ENCODE measurements around the gene TFEC. TPM values are rescaled to one million over a fixed set of nuclear protein-coding genes. Genes with fewer than 3 reads are reported as not detected.

Gene TFEC
- total and polyA plus RNA-seq, 10 of the 15 experiments (the other 5 are each of a cell fraction or from before 2014, with no cell fraction given), result 0.18 to 5.8 (median 2.4) TPM

DNA sequence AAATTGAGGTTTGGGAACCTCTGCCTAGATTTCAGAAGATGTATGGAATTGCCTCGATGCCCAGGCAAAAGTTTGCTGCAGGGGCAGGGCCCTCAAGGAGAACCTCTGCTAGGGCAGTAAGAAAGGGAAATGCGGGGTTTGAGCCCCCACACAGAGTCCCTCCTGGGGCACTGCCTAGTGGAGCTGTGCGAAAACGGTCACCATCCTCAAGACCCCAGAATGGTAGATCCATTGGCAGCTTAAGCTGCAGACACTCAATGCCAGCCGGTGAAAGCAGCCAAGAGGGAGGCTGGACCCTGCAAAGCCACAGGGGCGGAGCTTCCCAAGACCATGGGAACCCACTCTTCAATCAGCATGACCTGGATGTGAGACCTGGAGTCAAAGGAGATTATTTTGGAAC, 15.0 kb upstream of the TFEC start:
- no peaks in the 10 kb centered on the region for H3K36me3 ChIP-seq (ENCODE audit: control insufficient read depth in 2 of 2, insufficient read depth in 2 of 2, low read length in 1 of 2)
- 48% methylated on average over 6 of the region's 6 CpGs for WGBS (ENCODE audit: insufficient coverage, insufficient replicate concordance, low lambda C conversion rate, missing lambda C conversion rate)
- BruUV-seq (replicated peaks), result no TSS peak
- FAIRE-seq (no peak), ATAC-seq (no peak), DNase-seq (ENCODE audit: low read depth, low spot score) (no peak)
- ChIA-PET SMC1A (ENCODE audit: uncharacterized antibody, unreplicated experiment) (no interaction called here), CTCF (no interaction called here), POLR2A (no interaction called here), RAD21 (ENCODE audit: unreplicated experiment) (no interaction called here)
- no peak overlapping the region for H3K4me2 ChIP-seq (ENCODE audit: control insufficient read depth, insufficient read depth)
- H3K79me2 ChIP-seq (ENCODE audit: control insufficient read depth, insufficient read depth, low read length), result no peaks in the 10 kb centered on the region
- no peak overlapping the region for H2AFZ ChIP-seq (ENCODE audit: control insufficient read depth, low read depth, low read length)
- H4K20me1 ChIP-seq (ENCODE audit: control insufficient read depth, insufficient read depth), result no peaks in the 10 kb centered on the region
- H3K4me1 ChIP-seq (ENCODE audit: control insufficient read depth, insufficient read depth, low read length), result peaks cover 6% of the 10 kb centered on the region; the same call in 1 of the 2 replicates
- H3K27me3 ChIP-seq (replicated peaks in 1 of 2; ENCODE audit: control insufficient read depth in 2 of 2, insufficient read depth in 2 of 2, low read length in 1 of 2), result no peaks in the 10 kb centered on the region
- H3K9me3 ChIP-seq (replicated peaks; ENCODE audit: control insufficient read depth, insufficient read depth, low read length), result no peaks in the 10 kb centered on the region; the same call in 2 of the 3 replicates
- no peak overlapping the region for H3K4me3 ChIP-seq
- H3K9ac ChIP-seq (ENCODE audit: control insufficient read depth, insufficient read depth, low read length), result no peak overlapping the region
- intact Hi-C loops (cut with micrococcal nuclease; ENCODE audit: unreplicated experiment), result no loop called here
- no peak overlapping the region for H3K27ac ChIP-seq (ENCODE audit: control insufficient read depth, insufficient read depth)
- TF ChIP-seq SREBF2 (IDR thresholded peaks at IDR 0.05; ENCODE audit: low read length) (no peak), KAT2A (conservative IDR thresholded peaks at IDR 0.05; ENCODE audit: control insufficient read depth, low read depth, low read length) (no peak)
- in situ Hi-C loops (cut with MboI), result no loop called here

DNA sequence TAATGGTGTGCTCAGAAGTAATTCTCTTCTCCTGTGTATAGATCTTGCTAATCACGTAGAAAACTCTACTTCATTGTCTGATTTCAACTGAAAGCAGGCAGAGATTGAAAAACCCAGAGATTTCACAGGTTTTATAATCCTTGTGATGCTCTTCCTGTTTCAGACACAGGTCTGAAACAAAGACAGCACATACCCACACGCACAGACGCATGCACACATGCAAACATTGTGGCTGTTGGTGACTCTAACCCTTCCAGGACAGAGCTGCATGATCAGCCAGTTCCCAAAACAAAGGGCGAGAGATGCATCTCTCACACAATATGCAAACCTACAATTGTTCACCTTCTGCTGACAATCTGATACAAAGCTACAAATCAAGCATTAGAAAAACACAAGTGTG, 11.1 kb upstream of the TFEC start:
- FAIRE-seq (peak; percentile 41), ATAC-seq (peak; percentile 76), DNase-seq (ENCODE audit: low read depth, low spot score) (peak; percentile 52)
- WGBS (ENCODE audit: insufficient coverage, insufficient replicate concordance, low lambda C conversion rate, missing lambda C conversion rate), result 2% methylated on average over 4 of the region's 4 CpGs
- peak; percentile 34; the same call in 1 of the 2 replicates for TF ChIP-seq SPI1 (IDR thresholded peaks at IDR 0.05; ENCODE audit: borderline replicate concordance, insufficient read depth, low read depth, low read length)
- 0 out of 4 replicates have a peak, but pooled peaks of 1 of the 2 experiments have one; percentile 42 for TF ChIP-seq BHLHE40 (IDR thresholded peaks at IDR 0.05; ENCODE audit: borderline replicate concordance in 1 of 2, low read depth in 2 of 2, low read length in 1 of 2)
- TF ChIP-seq POU2F2 (IDR thresholded peaks at IDR 0.05; ENCODE audit: borderline replicate concordance, low read depth, low read length), result peak; percentile 94; the same call in 2 of the 3 replicates
- no peak for TF ChIP-seq POLR2AphosphoS2 (IDR thresholded peaks at IDR 0.05; ENCODE audit: low read depth, low read length)
- no peak for TF ChIP-seq GATAD2B (conservative IDR thresholded peaks at IDR 0.05; ENCODE audit: low read depth)
- peak; percentile 61; the same call in 1 of the 2 replicates for TF ChIP-seq RUNX3 (IDR thresholded peaks at IDR 0.05; ENCODE audit: low read length)
- Histone ChIP-seq H3K79me2 (ENCODE audit: control insufficient read depth, insufficient read depth, low read length) (no peaks in the 10 kb centered on the region), H3K36me3 (ENCODE audit: control insufficient read depth in 2 of 2, insufficient read depth in 2 of 2, low read length in 1 of 2) (no peaks in the 10 kb centered on the region), H4K20me1 (ENCODE audit: control insufficient read depth, insufficient read depth) (no peaks in the 10 kb centered on the region), H3K4me3 (no peak overlapping the region), H2AFZ (ENCODE audit: control insufficient read depth, low read depth, low read length) (peak overlapping the region; percentile 31), H3K4me1 (ENCODE audit: control insufficient read depth, insufficient read depth, low read length) (peaks cover 6% of the 10 kb centered on the region; the same call in 1 of the 2 replicates), H3K27ac (ENCODE audit: control insufficient read depth, insufficient read depth) (no peak overlapping the region), H3K27me3 (replicated peaks in 1 of 2; ENCODE audit: control insufficient read depth in 2 of 2, insufficient read depth in 2 of 2, low read length in 1 of 2) (no peaks in the 10 kb centered on the region), H3K9ac (ENCODE audit: control insufficient read depth, insufficient read depth, low read length) (no peak overlapping the region), H3K4me2 (ENCODE audit: control insufficient read depth, insufficient read depth) (peak overlapping the region; percentile 47; the same call in 1 of the 2 replicates), H3K9me3 (replicated peaks; ENCODE audit: control insufficient read depth, insufficient read depth, low read length) (no peaks in the 10 kb centered on the region)
- ChIA-PET SMC1A (ENCODE audit: uncharacterized antibody, unreplicated experiment) (no interaction called here), RAD21 (ENCODE audit: unreplicated experiment) (no interaction called here), CTCF (interaction anchor here (0.7 kb wide), 1 partner anchor 201 kb away, joined by 3 read pairs; no protein-coding TSS in a partner anchor), POLR2A (no interaction called here)
- in situ Hi-C loops (cut with MboI) (no loop called here), intact Hi-C loops (cut with micrococcal nuclease; ENCODE audit: unreplicated experiment) (no loop called here)
- no TSS peak for BruUV-seq (replicated peaks)
